ENCODE results near the gene HTR3A.

DNA sequence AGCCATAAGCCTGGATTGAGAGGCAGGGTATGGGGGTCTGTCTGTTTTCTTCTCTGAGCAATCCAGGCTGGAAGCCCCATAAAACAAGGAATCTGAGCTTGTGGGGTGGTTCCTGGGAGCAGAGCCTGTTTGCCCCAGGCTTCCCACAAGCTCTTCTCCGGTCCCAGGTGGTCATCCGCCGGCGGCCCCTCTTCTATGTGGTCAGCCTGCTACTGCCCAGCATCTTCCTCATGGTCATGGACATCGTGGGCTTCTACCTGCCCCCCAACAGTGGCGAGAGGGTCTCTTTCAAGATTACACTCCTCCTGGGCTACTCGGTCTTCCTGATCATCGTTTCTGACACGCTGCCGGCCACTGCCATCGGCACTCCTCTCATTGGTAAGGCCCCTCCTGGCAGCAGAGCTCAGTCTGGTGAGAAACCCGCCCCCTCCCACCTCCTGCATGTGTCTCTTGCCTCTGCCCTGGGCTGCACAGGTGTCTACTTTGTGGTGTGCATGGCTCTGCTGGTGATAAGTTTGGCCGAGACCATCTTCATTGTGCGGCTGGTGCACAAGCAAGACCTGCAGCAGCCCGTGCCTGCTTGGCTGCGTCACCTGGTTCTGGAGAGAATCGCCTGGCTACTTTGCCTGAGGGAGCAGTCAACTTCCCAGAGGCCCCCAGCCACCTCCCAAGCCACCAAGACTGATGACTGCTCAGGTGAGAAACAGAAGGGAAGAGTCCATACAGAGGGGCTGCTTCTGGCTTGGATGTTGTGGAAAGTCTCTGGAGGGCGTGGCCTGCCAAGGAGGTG is 11.6 kb downstream of the HTR3A start:
- TF ChIP-seq, protein P1, sequence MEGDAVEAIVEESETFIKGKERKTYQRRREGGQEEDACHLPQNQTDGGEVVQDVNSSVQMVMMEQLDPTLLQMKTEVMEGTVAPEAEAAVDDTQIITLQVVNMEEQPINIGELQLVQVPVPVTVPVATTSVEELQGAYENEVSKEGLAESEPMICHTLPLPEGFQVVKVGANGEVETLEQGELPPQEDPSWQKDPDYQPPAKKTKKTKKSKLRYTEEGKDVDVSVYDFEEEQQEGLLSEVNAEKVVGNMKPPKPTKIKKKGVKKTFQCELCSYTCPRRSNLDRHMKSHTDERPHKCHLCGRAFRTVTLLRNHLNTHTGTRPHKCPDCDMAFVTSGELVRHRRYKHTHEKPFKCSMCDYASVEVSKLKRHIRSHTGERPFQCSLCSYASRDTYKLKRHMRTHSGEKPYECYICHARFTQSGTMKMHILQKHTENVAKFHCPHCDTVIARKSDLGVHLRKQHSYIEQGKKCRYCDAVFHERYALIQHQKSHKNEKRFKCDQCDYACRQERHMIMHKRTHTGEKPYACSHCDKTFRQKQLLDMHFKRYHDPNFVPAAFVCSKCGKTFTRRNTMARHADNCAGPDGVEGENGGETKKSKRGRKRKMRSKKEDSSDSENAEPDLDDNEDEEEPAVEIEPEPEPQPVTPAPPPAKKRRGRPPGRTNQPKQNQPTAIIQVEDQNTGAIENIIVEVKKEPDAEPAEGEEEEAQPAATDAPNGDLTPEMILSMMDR (IDR thresholded peaks at IDR 0.05; ENCODE audit: low read length): no peak
- no peak for TF ChIP-seq EZH2phosphoT487 (IDR thresholded peaks at IDR 0.05; ENCODE audit: low read length)

All from MM.1S (cell line).